ENCODE results near the gene SHISA9.

The SHISA9 gene

DNA sequence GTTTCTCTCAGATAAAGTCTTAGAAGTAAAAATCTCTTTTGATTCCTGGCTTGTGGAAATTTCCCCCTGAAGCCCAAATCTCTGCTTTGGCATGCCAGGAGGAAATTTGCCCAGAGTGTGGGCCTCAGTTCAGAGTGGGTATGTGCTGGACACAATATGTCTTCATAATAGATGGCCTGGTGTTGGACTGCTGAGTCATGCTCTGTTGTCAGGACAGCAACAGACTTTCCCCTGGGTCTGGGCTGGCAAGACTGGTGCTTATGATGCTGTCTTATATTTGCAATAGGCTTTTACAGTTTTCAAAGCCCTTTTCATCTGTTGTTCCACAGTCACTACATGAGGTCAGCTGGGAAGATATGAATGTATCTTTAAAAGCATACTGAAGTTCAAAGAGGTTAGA, 57.0 kb downstream of the SHISA9 start:
- DNase-seq: peak; percentile 8

DNA sequence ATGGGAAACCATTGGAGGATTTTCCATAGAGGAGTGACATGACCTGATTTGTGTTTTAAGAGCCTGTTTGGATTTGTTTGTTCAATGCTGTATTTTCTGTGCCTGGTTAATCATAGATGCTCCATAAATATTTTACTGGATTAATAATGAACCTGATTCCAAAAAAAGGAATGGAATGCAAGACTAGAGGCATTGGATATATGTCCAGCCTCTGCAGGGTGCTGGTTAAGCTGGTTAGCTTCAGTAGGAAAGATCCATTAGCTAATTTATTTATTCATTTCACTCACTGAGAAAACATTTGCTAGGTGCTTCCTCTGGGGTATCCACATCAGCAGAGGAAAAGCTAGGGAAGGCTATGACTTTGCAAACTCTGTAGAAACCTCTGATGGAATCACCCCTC, 57.7 kb downstream of the SHISA9 start:
- no peak for DNase-seq

DNA sequence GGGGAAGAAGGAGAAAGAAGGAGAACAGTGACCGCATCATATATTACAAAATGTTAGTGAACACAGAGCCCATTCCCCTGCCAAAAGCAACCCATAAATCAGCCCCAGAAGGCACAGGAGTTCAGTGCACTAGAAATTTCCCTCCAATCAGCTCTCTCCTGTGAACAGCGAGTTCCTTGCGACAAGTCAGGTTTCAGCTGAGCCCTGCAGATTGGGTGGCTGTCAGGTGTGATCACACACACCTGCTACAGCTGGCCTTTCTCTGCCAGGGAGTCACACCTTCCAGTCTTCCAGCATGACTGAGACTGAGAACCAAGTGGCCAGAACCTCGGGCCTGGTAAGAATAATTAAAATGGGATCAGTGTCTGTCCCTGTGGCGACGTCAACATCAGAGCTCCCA, 60.2 kb downstream of the SHISA9 start:
- no peak for DNase-seq

DNA sequence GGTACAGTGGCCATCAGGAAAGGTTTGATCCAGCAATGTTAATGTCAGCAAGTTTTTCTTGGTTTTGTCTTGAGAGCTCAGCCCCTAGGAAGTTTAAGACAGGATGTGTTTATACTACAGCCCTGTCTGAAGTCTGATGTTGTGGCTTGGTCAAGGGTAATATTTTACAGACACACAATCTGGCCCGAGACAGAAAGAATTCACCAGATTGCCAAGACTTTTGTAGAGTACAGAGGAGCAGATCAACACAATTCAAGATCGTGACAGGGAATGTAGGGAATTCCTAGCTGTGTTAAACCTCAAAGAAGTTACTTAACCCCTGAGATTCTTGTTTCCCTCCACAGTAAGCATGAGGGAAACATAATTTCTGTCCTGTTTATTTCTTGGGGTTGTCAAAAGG, 63.1 kb downstream of the SHISA9 start:
- DNase-seq: no peak

DNA sequence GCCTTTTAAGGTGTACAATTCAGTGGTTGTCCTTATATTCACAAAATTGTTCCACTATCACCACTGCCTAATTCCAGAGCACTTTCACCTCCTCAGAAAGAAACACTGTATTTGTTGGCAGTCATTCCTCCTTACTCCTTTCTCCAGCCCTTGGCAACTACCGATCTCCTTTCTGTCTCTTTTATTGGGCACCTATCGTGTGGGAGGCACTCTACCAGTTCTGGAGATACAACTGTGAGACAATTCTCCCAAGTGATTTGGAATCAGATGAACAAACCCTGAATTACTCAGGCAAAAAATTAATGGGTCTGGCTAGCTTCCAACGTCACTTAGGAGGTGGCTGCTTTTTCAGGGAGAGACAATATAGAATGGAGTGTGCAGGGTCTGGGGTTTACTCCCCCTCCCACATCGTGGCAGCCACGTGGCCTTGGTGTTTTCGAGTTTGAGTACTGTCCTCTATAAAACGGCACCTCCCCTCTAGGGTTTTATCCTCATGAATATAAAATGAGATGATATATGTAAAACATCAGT, 63.9 kb downstream of the SHISA9 start:
- peak; percentile 84 for DNase-seq

DNA sequence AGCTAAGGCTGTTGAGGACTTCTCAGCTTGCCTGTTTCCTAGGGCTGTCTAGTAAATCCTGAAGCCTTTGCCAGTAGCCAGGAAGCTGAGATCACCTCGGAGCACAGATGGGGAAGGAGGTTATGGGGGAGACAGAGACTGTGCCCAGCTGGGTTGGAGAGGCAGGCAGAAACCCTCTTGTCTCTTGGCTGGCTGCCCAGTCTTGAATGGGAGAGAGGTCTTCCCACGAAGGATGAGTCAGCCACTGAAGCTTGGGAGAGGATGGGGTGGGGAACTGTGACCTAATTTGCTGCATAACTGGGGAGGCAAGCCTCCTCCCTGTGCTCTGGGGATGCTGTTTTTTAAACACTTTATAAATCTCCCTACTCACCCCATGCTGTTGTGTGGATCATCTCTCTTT, 69.8 kb downstream of the SHISA9 start:
- peak; percentile 97 for DNase-seq

DNA sequence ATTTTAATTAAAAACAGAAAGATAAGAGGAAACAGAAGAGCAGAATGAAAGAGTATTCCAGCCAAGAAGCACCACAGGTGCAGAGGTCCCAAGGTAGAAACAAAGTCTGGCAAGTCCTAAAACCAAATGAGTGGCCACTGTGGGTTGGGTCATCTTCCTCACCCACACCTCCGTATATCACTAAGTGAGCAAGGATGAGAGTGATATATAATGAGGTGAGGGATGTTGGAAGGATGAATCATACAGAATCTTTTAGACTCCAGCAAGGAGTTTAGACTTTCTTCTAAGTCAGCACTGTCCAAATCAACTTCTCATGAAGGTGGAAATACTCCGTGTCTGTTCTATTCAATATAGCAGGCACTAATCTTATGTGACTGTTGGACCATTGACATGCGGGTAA, 70.8 kb downstream of the SHISA9 start:
- no peak for DNase-seq

DNA sequence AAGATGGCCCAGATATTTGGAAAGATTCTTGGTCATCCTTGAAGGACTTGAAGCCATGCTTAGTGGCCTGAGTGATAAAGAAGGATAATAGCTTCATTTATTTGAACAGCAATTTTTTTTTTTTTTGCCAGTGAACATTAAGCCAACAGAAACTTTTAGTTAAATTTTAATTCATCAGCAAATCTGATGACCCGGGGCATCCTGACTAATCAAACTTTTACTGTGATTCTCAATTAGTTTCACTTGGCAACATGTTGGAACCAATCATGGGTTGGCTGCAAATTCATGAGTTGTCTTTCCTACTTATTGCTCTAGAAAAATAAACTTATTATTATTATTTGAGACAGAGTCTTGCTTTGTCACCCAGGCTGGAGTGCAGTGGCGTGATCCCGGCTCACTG, 74.4 kb downstream of the SHISA9 start:
- no peak for DNase-seq

DNA sequence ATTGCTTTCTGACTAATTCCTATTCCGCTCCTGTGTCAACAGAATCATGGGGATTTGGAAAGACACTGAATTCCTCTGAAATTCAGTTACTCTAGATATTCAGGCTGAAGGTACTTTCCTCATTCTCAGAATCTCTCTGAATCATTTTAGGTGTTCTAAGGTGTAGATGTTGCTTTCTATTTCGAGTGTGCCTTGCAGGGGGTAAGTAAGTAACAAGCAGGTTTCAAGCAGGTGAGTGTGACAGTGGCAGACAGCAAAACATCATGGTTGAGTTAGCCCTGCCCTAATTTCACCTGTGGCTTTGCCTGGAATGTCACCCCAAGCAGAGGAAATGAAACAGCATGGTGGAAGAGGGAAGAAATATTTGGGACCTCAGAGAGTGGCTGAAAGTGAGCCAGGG, 75.1 kb downstream of the SHISA9 start:
- DNase-seq: no peak

DNA sequence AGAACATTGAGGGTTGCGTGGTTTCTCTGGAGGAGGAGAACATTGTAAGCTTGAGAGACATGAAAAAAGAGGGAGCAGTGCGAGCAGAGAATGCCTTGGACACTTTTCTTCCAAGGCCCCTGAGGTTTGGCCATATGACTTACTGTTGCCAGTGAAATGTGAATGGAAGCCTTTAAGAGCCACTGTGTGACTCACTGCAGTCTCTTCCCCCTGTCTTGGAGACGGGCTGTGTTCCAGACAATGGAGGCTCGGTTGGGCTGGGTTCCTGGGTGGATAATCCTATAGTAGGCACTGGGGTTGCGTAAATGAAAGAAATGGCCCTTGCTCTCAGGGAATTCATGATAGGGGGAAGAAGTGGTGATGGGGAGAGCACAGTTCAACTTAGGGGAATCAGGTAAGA, 75.5 kb downstream of the SHISA9 start:
- no peak for DNase-seq

DNA sequence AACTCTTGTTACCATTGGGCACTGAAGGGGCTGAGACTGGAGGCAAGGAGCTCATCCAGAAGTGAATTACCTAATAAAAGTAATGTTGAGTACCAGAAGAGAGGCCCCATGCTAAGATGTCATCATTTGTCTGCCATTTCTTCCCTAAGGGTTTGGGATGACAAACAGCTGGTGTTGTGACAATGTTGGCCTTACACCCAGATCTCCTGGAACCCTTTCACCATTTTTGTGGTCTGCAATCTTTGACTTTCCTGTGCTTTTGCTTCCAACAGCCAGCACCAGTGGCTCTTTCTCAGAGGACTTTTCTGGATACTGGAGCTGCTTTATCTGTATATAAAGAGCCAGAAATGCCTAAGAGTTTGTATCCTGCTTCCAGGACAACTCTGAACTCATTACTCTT, 84.1 kb downstream of the SHISA9 start:
- DNase-seq: no peak

DNA sequence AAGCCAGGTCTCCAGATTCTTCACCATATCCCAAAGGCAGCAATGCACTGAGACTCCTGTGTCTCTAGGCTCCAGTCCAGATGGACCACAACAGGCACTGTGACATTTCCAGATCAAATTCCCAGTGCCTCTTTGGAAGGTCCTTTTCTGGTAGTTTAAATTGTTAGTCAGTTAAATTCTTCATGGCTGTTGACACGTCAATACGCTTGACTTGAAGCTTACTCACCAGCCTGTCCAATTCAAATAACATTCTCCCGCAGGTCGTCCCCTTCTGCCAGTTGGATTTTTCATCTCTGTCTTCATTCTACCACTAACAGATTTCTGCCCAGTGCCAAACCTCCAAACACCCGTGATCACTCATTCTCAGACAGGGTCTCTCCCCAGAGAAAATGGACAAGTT, 86.7 kb downstream of the SHISA9 start:
- no peak for DNase-seq

DNA sequence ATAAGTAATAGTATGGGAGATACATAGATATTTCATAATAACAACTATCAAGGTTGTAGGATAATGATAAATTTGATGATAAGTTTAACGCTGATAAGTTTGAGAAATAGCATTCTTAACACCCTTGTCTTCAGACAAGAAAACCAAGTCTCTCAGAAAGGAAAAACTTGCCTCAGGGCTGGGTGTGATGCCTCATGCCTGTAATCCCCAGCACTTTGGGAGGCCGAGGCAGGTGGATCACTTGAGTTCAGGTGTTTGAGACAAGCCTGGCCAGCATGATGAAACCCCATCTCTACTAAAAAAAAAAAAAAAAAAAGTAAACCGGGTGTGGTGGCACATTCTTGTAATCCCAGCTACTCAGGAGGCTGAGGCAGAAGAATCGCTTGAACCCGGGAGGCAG, 90.7 kb downstream of the SHISA9 start:
- no peak for DNase-seq

DNA sequence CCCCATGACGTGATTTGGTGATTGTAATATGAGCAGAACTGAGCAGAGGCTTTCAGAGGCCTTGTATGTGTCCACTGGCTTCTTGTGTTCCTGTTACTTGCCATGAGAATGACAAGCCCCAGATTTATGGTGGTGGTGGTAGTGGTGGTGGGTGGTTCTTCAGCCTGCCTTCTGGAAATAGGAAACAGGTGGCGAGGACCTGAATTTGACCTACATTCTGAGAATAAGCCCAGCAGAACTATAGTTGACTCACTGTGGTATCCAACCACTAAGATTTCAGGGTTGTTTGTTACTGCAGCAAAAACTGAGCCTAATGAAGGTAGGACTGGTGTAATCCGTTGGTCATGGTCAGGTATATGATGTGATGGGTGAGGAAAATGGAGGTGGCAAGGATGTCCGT, 93.0 kb downstream of the SHISA9 start:
- DNase-seq: no peak

DNA sequence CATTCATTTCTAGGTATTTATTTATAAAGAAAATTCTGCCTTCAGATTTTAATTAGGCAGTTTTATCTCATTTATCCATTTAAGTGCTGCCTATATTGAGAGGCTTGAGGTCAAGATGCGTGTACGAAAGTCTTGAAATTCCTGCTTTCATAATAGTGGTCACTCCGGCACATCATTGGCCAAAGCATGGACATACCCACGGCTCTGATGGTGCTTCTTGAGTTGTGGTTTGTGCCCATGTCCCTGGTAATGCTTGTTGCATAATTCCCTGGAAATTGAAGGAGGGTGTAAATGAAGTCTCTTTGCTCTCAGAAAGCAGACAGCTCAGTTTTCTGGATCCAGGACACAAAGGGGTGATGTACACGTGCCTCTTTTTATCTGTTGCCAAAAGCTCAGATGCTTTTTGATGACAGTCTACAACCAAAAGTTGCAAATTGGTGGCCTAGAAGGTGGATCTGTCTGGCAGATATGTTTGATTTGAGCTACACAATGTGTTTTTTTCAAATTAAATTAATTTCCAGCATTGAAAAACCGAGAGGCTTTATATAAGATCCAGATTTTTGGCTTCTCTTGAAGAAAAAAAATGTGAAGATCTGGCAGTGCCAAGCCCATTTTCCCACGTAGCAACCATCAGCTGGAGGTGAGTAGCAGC, 94.4 kb downstream of the SHISA9 start:
- DNase-seq: no peak

DNA sequence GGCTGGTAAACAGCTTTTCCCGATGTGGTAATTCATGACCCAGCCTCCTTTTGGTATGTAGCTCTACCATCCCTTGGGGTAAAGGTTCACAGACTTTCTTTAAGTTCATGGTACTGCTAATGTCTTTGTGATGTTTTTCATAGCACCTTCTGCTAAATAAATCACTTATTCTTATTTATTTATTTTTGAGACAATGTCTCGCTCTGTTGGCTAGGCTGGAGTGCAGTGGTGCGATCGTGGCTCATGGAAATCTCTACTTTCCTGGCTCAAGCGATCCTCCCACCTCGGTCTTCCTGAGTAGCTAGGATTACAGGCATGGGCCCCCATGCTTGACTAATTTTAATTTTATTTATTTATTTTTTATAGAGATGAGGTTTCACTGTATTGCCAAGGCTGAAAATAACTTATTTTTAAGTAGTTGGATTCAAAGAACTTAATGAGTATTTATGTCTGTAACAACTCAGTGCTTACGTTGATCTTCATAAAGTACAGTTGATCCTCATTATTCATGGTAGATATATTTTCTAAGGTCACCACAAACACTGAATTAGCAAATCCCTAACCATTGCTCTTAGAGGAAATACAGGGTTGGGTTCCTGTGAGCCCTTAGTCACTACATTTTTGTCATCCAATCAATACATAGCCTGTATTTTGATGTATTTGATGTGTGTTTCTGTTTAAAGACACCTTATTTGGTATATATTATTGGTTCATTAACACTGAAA, 97.1 kb downstream of the SHISA9 start:
- no peak for DNase-seq

DNA sequence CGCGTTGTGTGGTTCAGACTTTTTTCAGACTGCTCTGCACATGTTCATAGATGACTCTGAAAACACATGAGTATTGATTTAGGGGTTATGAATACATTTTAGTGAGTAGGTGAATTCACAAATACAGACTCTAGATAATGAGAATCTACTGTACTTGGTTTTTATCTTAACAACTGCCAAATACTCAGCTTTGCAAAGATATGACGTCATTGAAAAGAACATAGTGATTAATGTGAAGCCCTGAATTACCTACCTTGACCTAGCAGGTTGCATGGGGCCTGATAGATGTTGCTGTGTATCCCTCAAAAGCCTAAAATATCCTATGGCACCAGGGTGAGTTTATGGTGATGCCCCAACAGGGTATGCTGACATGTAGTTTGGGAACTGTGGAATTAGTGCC, 98.0 kb downstream of the SHISA9 start:
- no peak for DNase-seq

DNA sequence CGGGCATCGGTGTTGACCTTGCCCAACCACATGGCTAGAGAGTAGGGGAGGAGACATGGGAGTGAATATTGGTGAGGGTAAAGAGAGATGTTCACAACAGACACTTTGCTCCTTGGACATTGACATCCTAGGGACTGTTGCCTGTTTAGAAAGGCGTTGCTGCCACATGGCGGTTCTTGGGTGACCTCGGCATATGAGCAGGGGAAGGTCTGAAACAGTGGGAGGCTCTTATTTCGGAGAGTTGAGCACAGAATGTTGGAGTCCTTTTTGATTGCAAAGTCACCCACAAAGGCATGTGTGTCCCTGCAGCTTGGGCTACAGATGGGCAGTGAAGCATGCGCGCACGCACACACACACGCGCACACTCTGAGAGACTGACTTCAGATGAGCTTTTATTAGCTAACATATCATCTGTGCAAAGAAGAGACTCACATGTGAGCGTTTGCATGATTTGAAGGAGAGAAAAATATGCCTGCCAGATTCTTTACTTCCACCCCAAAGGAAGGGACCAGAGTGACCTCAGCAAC, 104.4 kb downstream of the SHISA9 start:
- DNase-seq: no peak

DNA sequence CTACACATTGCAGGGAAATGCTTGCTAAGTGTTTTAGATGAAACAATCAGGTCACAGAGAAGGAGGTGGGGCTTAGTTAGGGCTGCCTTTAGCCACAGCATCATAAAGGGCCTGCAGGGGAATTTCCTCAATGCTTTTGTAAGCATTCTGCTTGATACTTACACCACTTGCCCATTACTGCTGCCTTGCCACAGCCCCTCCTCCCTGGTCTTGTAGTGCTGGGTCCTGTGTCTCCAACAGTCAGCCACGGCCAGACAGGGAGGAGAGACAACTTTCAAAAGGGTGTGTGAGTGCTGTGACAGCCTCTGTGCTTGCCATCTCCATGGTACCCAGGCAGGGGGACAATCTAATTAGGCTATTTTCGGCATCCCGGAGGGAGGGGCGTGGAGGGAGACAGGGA, 111.2 kb downstream of the SHISA9 start:
- peak; percentile 9 for DNase-seq

DNA sequence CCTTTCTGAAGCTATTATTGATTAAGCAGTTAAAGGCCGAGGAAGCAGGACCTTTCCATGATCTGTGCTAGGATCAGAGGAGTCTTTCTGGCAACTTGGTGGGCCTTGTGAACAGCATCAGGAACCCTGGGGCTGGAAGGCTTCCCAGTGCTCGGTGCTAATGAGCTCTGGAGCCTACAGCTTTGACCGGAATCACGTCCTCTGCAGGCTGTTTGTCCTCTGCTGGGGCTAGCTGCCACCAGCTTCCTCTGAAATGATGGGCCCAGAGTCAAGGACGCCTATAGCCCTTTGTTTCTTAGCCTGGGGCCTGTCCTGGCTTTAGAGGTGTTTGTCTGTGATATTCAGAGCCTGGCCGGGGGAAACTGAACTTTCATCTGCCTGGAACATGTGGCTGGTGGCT, 111.6 kb downstream of the SHISA9 start:
- DNase-seq: no peak

DNA sequence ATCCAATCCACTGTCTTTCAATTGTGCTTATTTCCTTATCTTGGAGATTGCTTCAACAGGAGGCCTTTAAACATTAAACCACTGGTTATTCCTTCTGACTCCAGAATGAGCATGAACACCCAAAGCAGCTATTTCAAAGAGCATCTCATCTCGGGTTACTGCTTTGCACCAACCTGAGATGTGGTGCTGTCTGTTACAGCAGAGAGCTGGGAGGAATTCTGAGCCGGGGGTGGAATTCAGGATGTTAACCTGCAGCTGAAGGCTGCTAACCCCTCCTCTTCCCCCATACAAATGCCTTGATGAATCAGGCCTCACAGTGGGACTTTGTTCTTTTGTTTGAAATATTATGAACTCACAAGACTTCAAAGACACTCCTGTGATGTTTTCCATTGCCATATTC, 113.1 kb downstream of the SHISA9 start:
- peak; percentile 5 for DNase-seq

DNA sequence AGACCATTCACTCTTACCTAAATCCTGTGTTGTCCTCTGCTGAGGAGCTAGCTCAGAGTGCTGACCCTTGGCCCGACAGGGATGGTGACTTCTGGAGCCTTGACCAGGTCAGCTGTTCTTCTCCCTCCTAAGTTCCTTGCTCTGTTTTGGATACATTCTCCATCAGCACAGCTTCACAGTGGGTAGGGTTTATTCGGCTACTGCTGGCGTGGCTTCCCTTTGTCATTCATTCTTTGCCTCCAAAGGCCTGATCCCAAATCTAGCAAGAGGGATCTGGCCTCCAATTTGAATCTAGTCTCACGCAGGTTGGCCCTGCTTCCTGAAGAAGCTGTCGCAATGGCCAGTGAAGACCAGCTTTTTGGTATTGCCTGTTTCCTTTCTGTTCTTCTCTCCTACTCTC, 116.6 kb downstream of the SHISA9 start:
- DNase-seq: no peak

DNA sequence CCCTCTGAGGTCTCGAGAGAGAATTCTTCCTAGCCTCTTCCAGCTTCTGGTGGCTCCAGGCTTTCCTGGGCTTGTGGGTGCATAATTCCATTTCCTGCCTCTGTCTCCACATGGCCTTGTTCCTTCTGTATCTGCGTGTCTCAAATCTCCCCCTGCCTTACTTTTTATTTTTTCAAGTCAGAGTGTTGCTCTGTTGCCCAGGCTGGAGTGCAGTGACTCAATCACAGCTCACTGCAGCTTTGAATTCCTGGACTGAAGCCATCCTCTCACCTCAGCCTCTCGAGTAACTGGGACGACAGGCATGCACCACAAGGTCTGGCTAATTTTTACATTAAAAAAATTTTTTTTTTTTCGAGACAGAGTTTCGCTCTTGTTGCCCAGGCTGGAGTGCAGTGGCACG, 120.6 kb downstream of the SHISA9 start:
- DNase-seq: no peak

DNA sequence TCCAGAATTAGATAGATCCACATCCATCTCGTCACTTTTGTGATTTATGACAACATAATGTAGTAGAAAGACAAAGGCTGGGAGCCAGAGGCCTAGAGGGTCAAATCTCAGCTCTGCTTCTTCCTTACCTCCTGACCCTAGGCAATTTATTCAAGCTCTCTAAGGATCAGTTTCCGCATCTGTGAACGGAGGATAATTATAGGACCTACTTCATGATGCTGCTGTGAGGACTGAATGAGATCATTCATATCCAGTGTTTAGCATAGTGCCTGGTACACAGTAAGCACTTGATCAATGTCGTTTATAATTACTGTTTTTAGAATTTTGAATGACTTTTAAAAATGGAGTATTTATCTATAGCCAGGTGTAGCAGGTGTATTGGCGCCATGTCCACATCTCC, 128.4 kb downstream of the SHISA9 start:
- DNase-seq: peak; percentile 94

DNA sequence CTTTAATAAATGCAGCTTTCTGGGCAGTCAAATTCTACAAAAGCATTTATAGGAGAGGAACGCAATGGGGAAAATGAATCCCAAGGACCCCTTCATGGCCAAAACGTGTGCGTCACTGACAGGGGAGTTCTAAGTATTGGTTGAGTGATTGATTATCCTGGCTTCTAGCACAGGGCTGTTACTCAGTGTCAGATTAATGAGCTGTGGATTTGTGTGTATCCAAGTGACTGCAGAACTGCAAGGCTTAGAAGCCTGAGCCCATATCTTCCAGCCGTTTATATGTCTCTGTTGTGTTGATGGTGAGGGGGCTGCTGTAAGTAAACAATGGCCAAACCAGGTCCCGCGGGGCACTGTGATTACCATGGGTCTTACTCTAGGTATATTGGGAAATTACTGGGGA, 129.4 kb downstream of the SHISA9 start:
- no peak for DNase-seq
